UCSD-AML1 (cell line): ENCODE measurements around the gene UBE2M.
A peak's percentile ranks its signal among the peaks of the same experiment; 100 is the strongest.
"Not testable (repeated sequence)": the region's sequence is repeated elsewhere in the genome, so short reads cannot be mapped to it uniquely, and the experiment has no call there.

Source experiments
- DNase-seq: peaks from one replicate; lab custom pipeline; 2025; ENCODE audit not compliant: unreplicated experiment; lab: John Stamatoyannopoulos, UW

UBE2M gene

GRCh38 chr19:58542641-58543372 is 15.6 kb downstream of the UBE2M start:
- not testable (repeated sequence) for DNase-seq

- DNase-seq: not testable (repeated sequence)
Measured at GRCh38 chr19:58539169-58539559, 19.2 kb downstream of the UBE2M start.

- DNase-seq: no peak
Measured at GRCh38 chr19:58538257-58539168, 19.9 kb downstream of the UBE2M start.

- DNase-seq: no peak
Measured at GRCh38 chr19:58536852-58537798, 21.3 kb downstream of the UBE2M start.

GRCh38 chr19:58535857-58536256 is 22.6 kb downstream of the UBE2M start:
- DNase-seq: no peak

GRCh38 chr19:58531034-58531840 is 27.2 kb downstream of the UBE2M start:
- no peak for DNase-seq

GRCh38 chr19:58529405-58529804 is 29.0 kb downstream of the UBE2M start:
- DNase-seq: no peak

GRCh38 chr19:58522709-58523108 is 35.7 kb downstream of the UBE2M start:
- DNase-seq: no peak

- no peak for DNase-seq
Measured at GRCh38 chr19:58521651-58522050, 36.8 kb downstream of the UBE2M start.

- DNase-seq: no peak
Measured at GRCh38 chr19:58520257-58520599, 38.2 kb downstream of the UBE2M start.

GRCh38 chr19:58519355-58520256 is 38.8 kb downstream of the UBE2M start, which contains the start of gene ZBTB45:
Gene ZBTB45 (minus strand): TSS chr19:58519810. CDS start chr19:58517673, 2,137 bp downstream.
- peak; percentile 96 for DNase-seq

GRCh38 chr19:58519087-58519354 is 39.4 kb downstream of the UBE2M start:
- DNase-seq: peak; percentile 79

- no peak for DNase-seq
Measured at GRCh38 chr19:58518256-58519086, 39.9 kb downstream of the UBE2M start.

- no peak for DNase-seq
Measured at GRCh38 chr19:58516964-58517833, 41.2 kb downstream of the UBE2M start.

GRCh38 chr19:58516246-58516836 is 42.1 kb downstream of the UBE2M start:
- no peak for DNase-seq

- no peak for DNase-seq
Measured at GRCh38 chr19:58515259-58515658, 43.2 kb downstream of the UBE2M start.

GRCh38 chr19:58514564-58515022 is 43.8 kb downstream of the UBE2M start:
- no peak for DNase-seq
